Neural crest cell (in vitro differentiated cells): Measurements from ENCODE around the gene GEMIN7. TPM values are rescaled to one million over a fixed set of nuclear protein-coding genes. Genes with fewer than 3 reads are reported as not detected.
"Not testable (repeated sequence)": the region's sequence is repeated elsewhere in the genome, so short reads cannot be mapped to it uniquely, and the experiment has no call there.

ENCODE experiments used
- DNase-seq: peaks from one replicate; pipeline ENCODE4 v3.0.0; 2021; ENCODE audit warnings: low read depth, mixed read lengths, low spot score
- H3K27ac Mint-ChIP-seq: one replicate; pipeline ENCODE4 v1.8.0; 2021; ENCODE audit warnings: mild to moderate bottlenecking, mixed read lengths; ENCODE audit not compliant: unreplicated experiment
- H3K27me3 Mint-ChIP-seq: 2 replicates; pipeline ENCODE4 v1.8.0; 2021; ENCODE audit warnings: low read depth, mild to moderate bottlenecking, mixed read lengths
- H3K36me3 Mint-ChIP-seq: 2 replicates; pipeline ENCODE4 v1.8.0; 2021; ENCODE audit warnings: low read depth, mild to moderate bottlenecking, mixed read lengths
- H3K4me1 Mint-ChIP-seq: 2 replicates; pipeline ENCODE4 v1.8.0; 2021; ENCODE audit warnings: mixed read lengths
- H3K4me3 Mint-ChIP-seq: one replicate; pipeline ENCODE4 v1.8.0; 2021; ENCODE audit warnings: mild to moderate bottlenecking, mixed read lengths
- H3K9me3 Mint-ChIP-seq: 2 replicates; pipeline ENCODE4 v1.8.0; 2021; ENCODE audit warnings: mixed read lengths
- total RNA-seq: library from RNA; stranded (reverse); gene quantifications from 2 replicates; pipeline ENCODE4 v1.2.1, GENCODE V29; 2021
- TF ChIP-seq, protein P1 (sequence below): fragments of 200-600 bp; sonication (generic); conservative IDR thresholded peaks from 2 replicates; pipeline ENCODE4 v1.5.0; 2021; ENCODE audit warnings: antibody characterized with exemption, mild to moderate bottlenecking

GEMIN7 gene
- total RNA-seq, 1 donor from 2014 or later, result 36.2 TPM

- peak overlapping the region; percentile 67 for H3K27ac Mint-ChIP-seq
- H3K4me3 Mint-ChIP-seq, result no peak overlapping the region
- TF ChIP-seq, protein P1, sequence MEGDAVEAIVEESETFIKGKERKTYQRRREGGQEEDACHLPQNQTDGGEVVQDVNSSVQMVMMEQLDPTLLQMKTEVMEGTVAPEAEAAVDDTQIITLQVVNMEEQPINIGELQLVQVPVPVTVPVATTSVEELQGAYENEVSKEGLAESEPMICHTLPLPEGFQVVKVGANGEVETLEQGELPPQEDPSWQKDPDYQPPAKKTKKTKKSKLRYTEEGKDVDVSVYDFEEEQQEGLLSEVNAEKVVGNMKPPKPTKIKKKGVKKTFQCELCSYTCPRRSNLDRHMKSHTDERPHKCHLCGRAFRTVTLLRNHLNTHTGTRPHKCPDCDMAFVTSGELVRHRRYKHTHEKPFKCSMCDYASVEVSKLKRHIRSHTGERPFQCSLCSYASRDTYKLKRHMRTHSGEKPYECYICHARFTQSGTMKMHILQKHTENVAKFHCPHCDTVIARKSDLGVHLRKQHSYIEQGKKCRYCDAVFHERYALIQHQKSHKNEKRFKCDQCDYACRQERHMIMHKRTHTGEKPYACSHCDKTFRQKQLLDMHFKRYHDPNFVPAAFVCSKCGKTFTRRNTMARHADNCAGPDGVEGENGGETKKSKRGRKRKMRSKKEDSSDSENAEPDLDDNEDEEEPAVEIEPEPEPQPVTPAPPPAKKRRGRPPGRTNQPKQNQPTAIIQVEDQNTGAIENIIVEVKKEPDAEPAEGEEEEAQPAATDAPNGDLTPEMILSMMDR, result no peak
- no peak for DNase-seq
- H3K4me1 Mint-ChIP-seq, result peaks cover 5% of the 10 kb centered on the region
- H3K27me3 Mint-ChIP-seq, result no peaks in the 10 kb centered on the region
- no peaks in the 10 kb centered on the region for H3K9me3 Mint-ChIP-seq
- no peaks in the 10 kb centered on the region for H3K36me3 Mint-ChIP-seq
Measured at GRCh38 chr19:45114116-45114515, 35.1 kb downstream of the GEMIN7 start.

DNA sequence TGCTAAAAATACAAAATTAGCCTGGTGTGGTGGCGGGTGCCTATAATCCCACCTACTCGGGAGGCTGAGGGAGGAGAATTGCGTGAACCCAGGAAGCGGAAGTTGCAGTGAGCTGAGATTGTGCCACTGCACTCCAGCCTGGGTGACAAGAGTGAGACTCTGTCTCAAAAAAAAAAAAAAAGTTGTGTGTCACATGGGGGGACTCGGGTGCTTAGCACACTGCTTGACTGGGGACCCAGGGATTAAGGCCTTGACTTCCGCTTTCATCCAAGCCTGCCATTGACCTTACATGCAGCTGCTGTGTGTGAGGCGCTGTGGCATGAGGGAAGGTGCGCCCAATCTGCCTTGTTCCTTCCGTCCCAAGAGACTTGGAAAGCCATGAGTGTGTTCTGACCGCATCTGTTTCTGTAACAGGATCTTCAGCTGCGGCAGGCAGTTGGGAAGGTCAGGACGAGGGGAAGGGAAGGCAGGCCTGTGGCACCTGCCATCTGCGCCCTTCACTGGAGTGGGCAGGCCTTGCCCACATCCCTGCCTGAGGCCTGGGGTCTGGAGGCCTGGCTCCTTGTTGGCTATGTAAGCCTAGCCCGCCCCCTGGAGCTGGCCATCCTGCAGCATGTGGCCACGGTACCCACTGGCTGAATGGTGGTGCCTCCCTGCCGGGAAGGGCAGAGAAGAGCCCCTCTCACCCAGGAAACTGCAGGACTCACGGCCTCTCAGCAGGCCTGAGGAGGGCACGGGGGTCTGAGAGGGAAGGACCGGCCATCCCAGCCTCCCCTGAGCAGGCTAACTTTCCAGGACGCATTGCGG is 37.0 kb downstream of the GEMIN7 start:
- no peak for DNase-seq
- Mint-ChIP-seq H3K4me3 (no peak overlapping the region), H3K4me1 (peaks cover 5% of the 10 kb centered on the region), H3K36me3 (no peaks in the 10 kb centered on the region), H3K27ac (peak overlapping the region; percentile 62), H3K9me3 (no peaks in the 10 kb centered on the region), H3K27me3 (no peaks in the 10 kb centered on the region)
- TF ChIP-seq, protein P1, result no peak

- no peaks in the 10 kb centered on the region for H3K9me3 Mint-ChIP-seq
- peaks cover 5% of the 10 kb centered on the region for H3K4me1 Mint-ChIP-seq
- TF ChIP-seq, protein P1, result no peak
- DNase-seq, result no peak
- H3K36me3 Mint-ChIP-seq, result no peaks in the 10 kb centered on the region
- no peak overlapping the region for H3K4me3 Mint-ChIP-seq
- H3K27ac Mint-ChIP-seq, result no peak overlapping the region
- no peaks in the 10 kb centered on the region for H3K27me3 Mint-ChIP-seq
Measured at GRCh38 chr19:45117167-45117594, 38.1 kb downstream of the GEMIN7 start.

- TF ChIP-seq, protein P1, result no peak
- Mint-ChIP-seq H3K4me3 (no peak overlapping the region), H3K9me3 (no peaks in the 10 kb centered on the region), H3K36me3 (no peaks in the 10 kb centered on the region), H3K4me1 (peaks cover 5% of the 10 kb centered on the region), H3K27ac (no peak overlapping the region), H3K27me3 (no peaks in the 10 kb centered on the region)
- DNase-seq, result no peak
Measured at GRCh38 chr19:45117671-45118070, 38.6 kb downstream of the GEMIN7 start.

DNA sequence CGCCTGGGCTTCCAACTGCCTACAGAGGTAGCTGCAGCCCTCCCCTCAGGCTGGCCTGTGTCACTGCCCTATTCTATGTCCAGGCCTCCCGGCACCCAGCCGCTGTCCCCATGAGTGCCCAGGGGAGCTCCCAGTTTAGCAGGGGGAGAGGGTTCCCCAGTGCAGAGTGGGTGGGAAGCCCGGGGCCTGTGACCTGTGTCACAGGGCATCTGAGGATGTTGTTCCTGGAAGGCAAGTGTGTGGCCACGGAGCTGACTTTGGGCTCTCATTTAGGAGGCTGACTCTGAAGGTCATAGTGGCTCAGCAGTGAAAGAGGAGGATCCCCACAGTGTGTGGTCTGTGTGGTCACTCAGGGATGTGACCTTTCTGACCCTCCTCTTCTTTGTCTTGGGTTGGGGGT is 39.0 kb downstream of the GEMIN7 start:
- no peak overlapping the region for H3K27ac Mint-ChIP-seq
- no peak for DNase-seq
- H3K4me3 Mint-ChIP-seq, result no peak overlapping the region
- H3K36me3 Mint-ChIP-seq, result no peaks in the 10 kb centered on the region
- TF ChIP-seq, protein P1, result no peak
- H3K9me3 Mint-ChIP-seq, result no peaks in the 10 kb centered on the region
- H3K4me1 Mint-ChIP-seq, result peaks cover 5% of the 10 kb centered on the region
- H3K27me3 Mint-ChIP-seq, result no peaks in the 10 kb centered on the region

- not testable (repeated sequence) for H3K4me1 Mint-ChIP-seq, H3K9me3 Mint-ChIP-seq, DNase-seq, H3K27me3 Mint-ChIP-seq, H3K27ac Mint-ChIP-seq, H3K4me3 Mint-ChIP-seq, H3K36me3 Mint-ChIP-seq
Measured at GRCh38 chr19:45118591-45119355, 39.7 kb downstream of the GEMIN7 start.
